Head of caudate nucleus (tissue), 42 donors: ENCODE results near the gene ANKS1A.
A peak's percentile ranks its signal among the peaks of the same experiment; 100 is the strongest.
"Not testable (repeated sequence)": the region's sequence is repeated elsewhere in the genome, so short reads cannot be mapped to it uniquely, and the experiment has no call there.

Source experiments
- DNase-seq, 42 donors: peaks; one replicate each; pipeline versions ENCODE4 v3.0.0 to v3.0.0-alpha.2; 2020 to 2021; ENCODE audit warnings: mixed read lengths in 7 of 42
- intact Hi-C: fragments of 100-400 bp; cut with DNase I; formaldehyde crosslinking; loops from one replicate; pipeline ENCODE4 v1.15.0; 2022

Gene ANKS1A

GRCh38 chr6:34877259-34877658 is 11.8 kb upstream of the ANKS1A start:
- no peak for DNase-seq
- intact Hi-C loops = no loop called here

DNA sequence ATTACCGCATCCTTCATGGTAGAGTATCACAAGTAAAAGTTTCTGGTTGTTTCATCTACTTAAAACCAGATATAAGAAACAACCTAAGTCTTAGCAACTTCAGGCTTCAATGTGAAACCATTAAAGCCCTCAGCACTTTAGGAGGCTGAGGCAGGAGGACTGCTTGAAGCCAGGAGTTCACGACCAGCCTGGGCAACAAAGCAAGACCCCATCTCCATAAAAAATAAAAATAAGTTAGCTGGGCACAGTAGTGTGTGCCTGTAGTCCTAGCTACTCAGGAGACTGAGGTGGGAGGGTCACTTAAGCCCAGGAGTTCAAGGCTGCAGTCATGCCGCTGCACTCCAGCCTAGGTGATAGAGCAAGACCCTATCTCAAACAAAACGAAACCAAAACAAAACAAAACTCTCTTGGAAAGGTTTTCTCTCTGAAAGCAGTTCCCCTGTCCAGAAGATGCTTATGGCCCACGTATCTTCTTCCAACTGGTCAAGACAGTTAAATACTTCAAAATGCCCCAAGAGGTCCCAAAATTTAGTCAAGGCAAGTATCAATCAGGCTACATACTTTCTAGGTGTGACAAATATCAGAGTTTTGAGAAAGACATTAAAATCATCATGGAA is 11.1 kb upstream of the ANKS1A start:
- intact Hi-C loops = no loop called here
- no peak for DNase-seq

- not testable (repeated sequence) for DNase-seq
- intact Hi-C loops = loop anchor here (10.0 kb wide), 2 partner anchors 89 to 129 kb away; partner anchors contain the start of genes BLTP3A and SNRPC
Measured at GRCh38 chr6:34884073-34884472, 5.0 kb upstream of the ANKS1A start.

- intact Hi-C loops = loop anchor here (10.0 kb wide), 2 partner anchors 90 to 130 kb away; partner anchors contain the start of genes BLTP3A and SNRPC
- no peak for DNase-seq
Measured at GRCh38 chr6:34884996-34885395, 4.1 kb upstream of the ANKS1A start.

DNA sequence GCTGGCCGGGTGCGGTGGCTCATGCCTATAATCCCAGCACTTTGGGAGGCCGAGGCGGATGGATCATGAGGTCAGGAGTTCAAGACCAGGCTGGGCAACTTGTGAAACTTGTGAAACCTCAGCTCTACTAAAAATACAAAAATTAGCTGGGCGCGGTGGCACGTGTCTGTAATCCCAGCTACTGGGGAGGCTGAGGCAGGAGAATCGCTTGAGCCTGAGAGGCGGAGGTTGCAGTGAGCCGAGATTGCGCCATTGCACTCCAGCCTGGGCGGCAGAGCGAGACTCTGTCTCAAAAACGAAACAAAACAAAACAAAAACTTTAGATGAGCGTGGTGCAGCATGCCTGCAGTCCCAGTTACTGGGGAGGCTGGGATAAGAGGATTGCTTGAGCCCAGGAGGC is 3.2 kb upstream of the ANKS1A start:
- intact Hi-C loops = loop anchor here (10.0 kb wide), 2 partner anchors 91 to 131 kb away; partner anchors contain the start of genes BLTP3A and SNRPC
- DNase-seq = not testable (repeated sequence)

GRCh38 chr6:34887753-34888513 is 1.1 kb upstream of the ANKS1A start, which contains the start of gene TAF11:
TSS of gene TAF11 (minus strand) at chr6:34888042. CDS start at chr6:34887957, 85 bp downstream.
- peak; percentile 82 to 97 (median 93) for DNase-seq
- intact Hi-C loops = loop anchor here (10.0 kb wide), 2 partner anchors 93 to 133 kb away; partner anchors contain the start of genes BLTP3A and SNRPC

DNA sequence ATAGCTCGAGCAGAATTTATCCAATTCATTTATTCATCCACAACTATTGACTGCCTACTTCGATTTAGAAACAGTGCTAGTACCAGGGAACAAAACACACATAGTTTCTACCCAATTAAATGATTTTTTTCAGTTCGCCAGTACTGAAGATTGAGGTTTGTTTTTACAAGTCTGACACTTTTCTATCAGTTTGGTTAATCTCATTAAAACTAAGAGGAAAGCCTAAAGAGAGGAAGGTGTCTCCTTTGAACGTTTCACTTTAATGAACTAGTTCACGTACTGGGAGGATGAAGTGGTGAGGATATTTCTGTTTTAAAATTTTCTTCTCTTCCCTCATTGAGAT is 570 bp upstream of the ANKS1A start:
- intact Hi-C loops = loop anchor here (10.0 kb wide), 2 partner anchors 94 to 134 kb away; partner anchors contain the start of genes BLTP3A and SNRPC
- no peak for DNase-seq

- intact Hi-C loops = no loop called here
- DNase-seq = no peak
Measured at GRCh38 chr6:34890533-34890925, 1.5 kb downstream of the ANKS1A start.

DNA sequence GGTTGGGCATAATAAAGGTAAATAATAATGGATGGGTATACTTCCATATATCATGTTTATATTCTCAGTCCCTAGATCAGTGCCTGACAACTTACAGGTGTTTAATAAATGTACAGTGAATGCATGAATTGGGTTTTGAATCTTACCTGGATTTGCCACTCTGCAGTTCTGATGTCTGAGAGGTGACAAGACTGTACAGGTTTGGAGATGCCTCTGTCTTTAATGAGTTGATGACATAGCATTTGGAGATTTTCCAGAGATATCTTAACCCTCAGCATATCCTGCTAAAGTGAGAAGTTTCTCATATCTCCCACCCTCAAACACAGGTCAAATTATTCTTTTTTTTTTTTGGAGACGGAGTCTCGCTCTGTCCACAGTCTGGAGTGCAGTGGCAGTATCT is 2.2 kb downstream of the ANKS1A start:
- intact Hi-C loops = no loop called here

GRCh38 chr6:34894693-34895092 is 5.6 kb downstream of the ANKS1A start:
- intact Hi-C loops = no loop called here
- DNase-seq = no peak

More for the DNA sequence above, 2.2 kb downstream of the ANKS1A start:
- no peak for DNase-seq

GRCh38 chr6:34897130-34897529 is 8.1 kb downstream of the ANKS1A start:
- intact Hi-C loops = no loop called here
- no peak for DNase-seq

DNA sequence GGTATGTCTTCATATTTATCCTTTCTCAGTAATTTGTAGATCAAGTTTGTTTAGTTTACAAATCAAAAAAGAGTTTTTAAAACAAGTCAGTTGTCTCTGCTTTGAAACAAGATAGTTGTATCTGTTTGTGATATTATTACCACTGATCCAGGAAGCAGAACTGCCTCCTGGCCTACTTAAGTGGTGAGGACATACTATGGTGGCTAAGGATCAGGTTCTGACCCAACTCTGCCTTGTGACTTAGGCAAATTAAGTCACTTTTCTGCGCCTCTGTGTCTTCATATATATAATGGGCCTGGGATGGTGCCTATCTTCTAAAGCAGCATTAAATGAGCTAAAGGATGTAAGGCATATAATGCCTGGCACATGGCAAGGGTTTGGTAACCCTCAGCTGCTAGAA is 8.7 kb downstream of the ANKS1A start:
- intact Hi-C loops = no loop called here
- no peak for DNase-seq

- DNase-seq, intact Hi-C loops: not testable (repeated sequence)
Measured at GRCh38 chr6:34899748-34900147, 10.7 kb downstream of the ANKS1A start.

DNA sequence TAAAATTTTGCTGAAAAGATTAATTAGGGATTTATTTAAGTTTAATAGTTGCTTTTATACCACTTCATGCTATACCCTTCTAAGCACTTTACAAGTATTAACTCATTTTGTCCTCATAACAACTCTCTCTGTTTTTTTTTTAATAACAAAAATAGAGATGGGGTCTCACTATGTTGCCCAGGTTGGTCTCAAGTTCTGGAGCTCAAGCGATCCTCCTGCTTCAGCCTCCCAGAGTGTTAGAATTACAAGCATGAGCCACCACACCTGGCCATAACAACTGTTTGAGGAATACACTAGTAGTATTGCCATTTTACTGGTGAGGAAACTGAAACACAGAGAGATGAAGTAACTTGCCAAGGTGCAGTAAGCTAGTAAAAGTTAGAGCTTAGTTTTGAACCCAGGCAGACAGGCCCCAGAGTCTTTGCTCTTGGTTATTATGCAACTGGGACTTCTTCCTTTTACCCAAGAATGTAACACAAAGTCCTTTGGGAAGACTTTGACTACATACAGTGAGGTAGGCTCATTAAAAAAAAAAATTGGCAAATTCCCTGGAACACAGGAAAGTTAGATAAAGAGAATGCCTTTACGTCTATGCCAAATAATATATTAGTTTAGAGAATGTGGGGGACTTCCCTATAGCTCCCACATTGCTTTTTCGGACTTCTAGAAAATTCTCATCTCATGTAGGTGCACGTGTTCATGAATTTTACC is 11.4 kb downstream of the ANKS1A start:
- intact Hi-C loops = no loop called here
- DNase-seq = no peak

DNA sequence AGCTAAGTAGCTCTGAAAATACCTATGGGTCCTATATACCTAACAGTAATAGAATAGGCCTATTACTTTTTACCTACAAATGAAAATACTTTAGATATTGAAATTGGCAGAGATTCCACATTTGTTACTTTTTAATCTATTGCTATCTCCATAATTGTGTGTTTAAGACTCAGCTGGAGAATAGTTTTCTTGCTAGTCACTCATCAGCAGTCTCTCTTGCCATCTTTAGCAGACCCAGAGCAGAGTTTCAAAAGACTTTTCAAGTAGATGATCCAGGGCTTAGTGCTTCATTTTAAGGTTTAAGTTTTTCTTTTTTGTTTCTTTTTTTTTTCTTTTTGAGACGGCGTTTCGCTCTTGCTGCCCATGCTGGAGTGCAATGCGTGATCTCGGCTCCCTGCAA is 12.9 kb downstream of the ANKS1A start:
- intact Hi-C loops = no loop called here

DNA sequence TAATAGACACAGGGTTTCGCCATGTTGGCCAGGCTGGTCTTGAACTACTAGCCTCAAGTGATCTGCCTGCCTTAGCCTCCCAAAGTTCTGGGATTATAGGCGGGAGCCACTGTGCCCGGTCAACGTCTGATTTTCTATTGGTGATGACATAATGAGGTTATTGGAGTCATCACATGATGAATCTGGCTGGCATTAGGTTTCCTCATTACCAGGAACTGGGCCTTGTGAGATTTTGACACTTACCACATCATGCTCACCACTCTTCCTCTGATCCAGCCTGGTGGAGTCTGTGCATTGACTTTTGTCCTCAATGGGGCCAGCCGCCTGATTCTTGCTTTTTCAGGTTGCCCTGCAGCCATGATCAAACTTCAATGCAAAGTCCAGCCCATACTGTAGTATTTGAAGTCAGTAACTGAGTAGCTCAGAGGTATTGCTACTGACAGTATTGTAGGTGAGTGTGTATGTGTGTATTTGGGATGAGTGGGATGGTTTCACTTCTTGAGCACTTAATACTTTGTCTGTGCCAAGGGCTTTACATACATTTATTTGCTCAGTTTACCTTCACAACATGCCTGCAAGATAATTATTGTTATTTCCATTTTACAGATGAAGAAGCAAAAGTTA is 16.0 kb downstream of the ANKS1A start:
- intact Hi-C loops = no loop called here
- DNase-seq = no peak

More for the DNA sequence above, 12.9 kb downstream of the ANKS1A start:
- DNase-seq = no peak

GRCh38 chr6:34906826-34907225 is 17.8 kb downstream of the ANKS1A start:
- intact Hi-C loops = no loop called here

DNA sequence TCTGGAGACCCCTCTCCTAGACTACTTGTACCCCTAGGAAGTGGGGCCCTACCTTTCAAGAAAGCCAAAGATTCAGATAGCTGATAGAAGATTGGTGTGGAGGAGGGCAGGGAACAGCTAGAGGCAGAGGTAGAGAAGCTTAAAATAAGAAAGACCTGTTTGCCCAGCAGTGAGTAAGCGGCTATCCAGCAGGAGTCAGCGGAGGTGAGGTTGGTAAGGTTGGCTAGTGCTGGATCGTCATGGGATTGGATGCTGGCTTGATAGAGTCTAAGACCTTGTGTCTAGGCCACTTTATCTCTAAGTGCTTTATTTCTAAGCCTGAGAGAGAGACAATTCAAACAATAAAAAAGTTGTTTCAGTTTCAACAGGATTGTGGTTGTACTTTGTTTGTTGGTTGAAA is 19.1 kb downstream of the ANKS1A start:
- DNase-seq = no peak

More at GRCh38 chr6:34906826-34907225, 17.8 kb downstream of the ANKS1A start:
- no peak for DNase-seq

GRCh38 chr6:34909320-34909883 is 20.3 kb downstream of the ANKS1A start:
- no peak for DNase-seq
- intact Hi-C loops = no loop called here

More for the DNA sequence above, 19.1 kb downstream of the ANKS1A start:
- intact Hi-C loops = no loop called here
